ENCODE data around the gene KCNQ1.

Gene KCNQ1

GRCh38 chr11:2708151-2708581, 263.4 kb downstream of the KCNQ1 start:
- Histone ChIP-seq H3K36me3 (no peaks in the 10 kb centered on the region), H3K9me3 (no peaks in the 10 kb centered on the region), H3K4me1 (peaks cover 9% of the 10 kb centered on the region), H3K4me3 (ENCODE audit: low read depth, low read length) (no peak overlapping the region), H3K27me3 (no peaks in the 10 kb centered on the region)
- TF ChIP-seq, protein P1, sequence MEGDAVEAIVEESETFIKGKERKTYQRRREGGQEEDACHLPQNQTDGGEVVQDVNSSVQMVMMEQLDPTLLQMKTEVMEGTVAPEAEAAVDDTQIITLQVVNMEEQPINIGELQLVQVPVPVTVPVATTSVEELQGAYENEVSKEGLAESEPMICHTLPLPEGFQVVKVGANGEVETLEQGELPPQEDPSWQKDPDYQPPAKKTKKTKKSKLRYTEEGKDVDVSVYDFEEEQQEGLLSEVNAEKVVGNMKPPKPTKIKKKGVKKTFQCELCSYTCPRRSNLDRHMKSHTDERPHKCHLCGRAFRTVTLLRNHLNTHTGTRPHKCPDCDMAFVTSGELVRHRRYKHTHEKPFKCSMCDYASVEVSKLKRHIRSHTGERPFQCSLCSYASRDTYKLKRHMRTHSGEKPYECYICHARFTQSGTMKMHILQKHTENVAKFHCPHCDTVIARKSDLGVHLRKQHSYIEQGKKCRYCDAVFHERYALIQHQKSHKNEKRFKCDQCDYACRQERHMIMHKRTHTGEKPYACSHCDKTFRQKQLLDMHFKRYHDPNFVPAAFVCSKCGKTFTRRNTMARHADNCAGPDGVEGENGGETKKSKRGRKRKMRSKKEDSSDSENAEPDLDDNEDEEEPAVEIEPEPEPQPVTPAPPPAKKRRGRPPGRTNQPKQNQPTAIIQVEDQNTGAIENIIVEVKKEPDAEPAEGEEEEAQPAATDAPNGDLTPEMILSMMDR (IDR thresholded peaks at IDR 0.05; ENCODE audit: low read depth, low read length): no peak
- no peak for DNase-seq

DNA sequence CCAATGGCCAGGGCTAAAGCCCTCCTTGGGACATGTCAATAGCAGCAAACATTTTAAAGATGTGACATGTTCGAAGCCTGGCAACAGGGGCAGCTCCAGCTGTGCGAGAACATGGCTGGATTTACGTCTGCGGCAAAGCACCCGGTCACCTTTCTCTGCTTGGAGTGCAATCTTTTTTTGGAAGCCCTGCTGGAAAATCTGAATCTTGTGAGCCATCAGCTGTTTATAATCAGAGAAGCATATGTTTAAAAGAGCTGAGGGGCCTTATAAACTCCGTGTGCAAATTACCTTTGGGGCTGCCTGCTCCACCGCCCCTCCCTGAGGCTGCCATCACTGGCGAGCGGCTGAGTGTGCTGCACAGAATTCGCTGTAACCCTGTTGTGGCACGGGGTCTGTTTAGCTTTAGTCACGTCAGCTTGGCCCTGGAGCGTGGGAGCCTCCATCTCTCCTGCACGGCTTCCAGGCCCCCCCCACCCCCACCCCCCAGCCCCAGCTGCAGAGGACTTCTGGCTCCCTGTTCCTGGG, 264.0 kb downstream of the KCNQ1 start:
- no peaks in the 10 kb centered on the region for H3K36me3 ChIP-seq
- no peaks in the 10 kb centered on the region for H3K27me3 ChIP-seq

GRCh38 chr11:2709429-2709828, 264.6 kb downstream of the KCNQ1 start:
- H3K9me3 ChIP-seq: no peaks in the 10 kb centered on the region
- no peak for DNase-seq
- TF ChIP-seq, protein P1 (IDR thresholded peaks at IDR 0.05; ENCODE audit: low read depth, low read length): no peak
- no peak overlapping the region for H3K4me3 ChIP-seq (ENCODE audit: low read depth, low read length)
- no peaks in the 10 kb centered on the region for H3K4me1 ChIP-seq
- no peaks in the 10 kb centered on the region for H3K36me3 ChIP-seq
- H3K27me3 ChIP-seq: no peaks in the 10 kb centered on the region

More for the DNA sequence above, 264.0 kb downstream of the KCNQ1 start:
- peaks cover 3% of the 10 kb centered on the region for H3K4me1 ChIP-seq
- H3K9me3 ChIP-seq: no peaks in the 10 kb centered on the region
- no peak overlapping the region for H3K4me3 ChIP-seq (ENCODE audit: low read depth, low read length)
- DNase-seq: peak; percentile 25
- TF ChIP-seq, protein P1 (IDR thresholded peaks at IDR 0.05; ENCODE audit: low read depth, low read length): no peak

DNA sequence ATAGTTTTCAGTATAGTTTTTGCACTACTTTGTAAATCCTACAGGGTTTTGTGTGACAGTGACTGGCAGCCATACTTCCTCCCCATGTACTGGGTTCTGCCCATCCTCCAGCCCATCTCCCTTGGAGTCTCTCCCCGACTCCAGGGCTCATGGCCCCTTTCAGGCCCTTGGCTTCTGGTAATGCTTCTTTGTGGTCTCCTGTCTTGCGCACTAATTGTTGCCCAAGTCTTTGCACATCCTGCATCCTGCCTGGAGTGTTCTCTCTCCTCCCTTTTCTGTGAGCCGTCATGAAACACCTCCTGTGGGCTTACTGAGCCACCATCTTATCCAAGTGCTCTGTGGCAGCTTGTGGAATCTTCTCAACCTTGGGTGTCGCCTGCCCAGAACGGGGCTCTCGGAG, 266.4 kb downstream of the KCNQ1 start:
- Histone ChIP-seq H3K4me1 (no peaks in the 10 kb centered on the region), H3K27me3 (no peaks in the 10 kb centered on the region), H3K9me3 (no peaks in the 10 kb centered on the region), H3K4me3 (ENCODE audit: low read depth, low read length) (no peak overlapping the region), H3K36me3 (no peaks in the 10 kb centered on the region)
- TF ChIP-seq, protein P1 (IDR thresholded peaks at IDR 0.05; ENCODE audit: low read depth, low read length): no peak
- DNase-seq: no peak

- Histone ChIP-seq H3K9me3 (no peaks in the 10 kb centered on the region), H3K36me3 (no peaks in the 10 kb centered on the region), H3K4me1 (no peaks in the 10 kb centered on the region; the same call in 1 of the 2 replicates), H3K27me3 (no peaks in the 10 kb centered on the region), H3K4me3 (ENCODE audit: low read depth, low read length) (no peak overlapping the region)
- DNase-seq: no peak
- TF ChIP-seq, protein P1 (IDR thresholded peaks at IDR 0.05; ENCODE audit: low read depth, low read length): no peak
Observed at GRCh38 chr11:2713094-2713493, 268.3 kb downstream of the KCNQ1 start.

DNA sequence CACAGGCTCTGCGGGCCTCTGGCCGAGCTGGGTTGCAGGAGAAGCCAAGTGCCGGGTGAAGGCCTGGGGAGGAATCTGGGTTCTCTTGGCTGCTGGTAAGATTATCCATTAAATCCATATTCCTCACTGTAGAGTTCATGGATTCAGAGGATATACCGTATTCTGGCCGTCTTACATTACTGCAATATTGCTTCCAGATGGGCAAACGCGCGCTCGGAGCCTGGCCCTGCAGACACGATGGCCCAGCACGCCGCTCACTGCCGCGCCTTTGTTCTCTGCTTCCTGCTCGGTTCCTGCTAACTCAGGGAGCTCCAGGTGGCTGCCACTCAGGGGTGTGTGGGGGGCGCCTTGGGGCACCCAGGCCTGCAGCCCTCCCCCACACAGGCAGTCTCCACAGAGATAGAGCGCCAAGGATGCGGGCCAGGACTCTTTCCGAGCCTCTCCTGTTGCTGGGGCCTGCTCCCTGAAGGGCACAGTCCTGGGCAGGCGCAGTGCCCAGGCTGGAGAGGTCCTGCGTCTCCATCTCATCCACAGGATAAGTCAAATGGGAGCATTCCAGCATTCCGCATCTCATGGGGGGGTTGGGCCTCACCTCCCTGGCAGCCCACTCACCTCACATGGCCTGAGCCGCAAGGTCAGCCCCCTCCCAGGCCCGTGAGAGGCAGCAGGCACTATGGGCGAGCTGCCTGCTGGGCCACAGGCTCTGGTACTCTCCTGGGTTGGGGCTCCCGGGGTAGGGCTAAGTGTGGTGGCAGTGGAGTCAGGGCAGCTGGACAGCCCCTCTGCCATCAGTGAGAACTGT, 269.1 kb downstream of the KCNQ1 start:
- Histone ChIP-seq H3K4me3 (ENCODE audit: low read depth, low read length) (no peak overlapping the region), H3K36me3 (no peaks in the 10 kb centered on the region), H3K4me1 (no peaks in the 10 kb centered on the region; the same call in 1 of the 2 replicates), H3K27me3 (no peaks in the 10 kb centered on the region), H3K9me3 (no peaks in the 10 kb centered on the region)
- TF ChIP-seq, protein P1 (IDR thresholded peaks at IDR 0.05; ENCODE audit: low read depth, low read length): no peak
- DNase-seq: no peak

Measured in BE2C (cell line).